Purkinje cell (primary cell): ENCODE measurements around the gene TIMP2. TPM values are rescaled to one million over a fixed set of nuclear protein-coding genes. Genes with fewer than 3 reads are reported as not detected.

Experiments
- polyA plus RNA-seq: library from polyadenylated mRNA; unstranded; fragments of >200 nt; fragmentation: Nextera tagmentation; gene quantifications from 2 replicates; pipeline ENCODE4 v1.2.1, GENCODE V29; 2014

Gene TIMP2, protein sequence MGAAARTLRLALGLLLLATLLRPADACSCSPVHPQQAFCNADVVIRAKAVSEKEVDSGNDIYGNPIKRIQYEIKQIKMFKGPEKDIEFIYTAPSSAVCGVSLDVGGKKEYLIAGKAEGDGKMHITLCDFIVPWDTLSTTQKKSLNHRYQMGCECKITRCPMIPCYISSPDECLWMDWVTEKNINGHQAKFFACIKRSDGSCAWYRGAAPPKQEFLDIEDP
- polyA plus RNA-seq: 8.4 and 15.3 TPM in 2 replicates

DNA sequence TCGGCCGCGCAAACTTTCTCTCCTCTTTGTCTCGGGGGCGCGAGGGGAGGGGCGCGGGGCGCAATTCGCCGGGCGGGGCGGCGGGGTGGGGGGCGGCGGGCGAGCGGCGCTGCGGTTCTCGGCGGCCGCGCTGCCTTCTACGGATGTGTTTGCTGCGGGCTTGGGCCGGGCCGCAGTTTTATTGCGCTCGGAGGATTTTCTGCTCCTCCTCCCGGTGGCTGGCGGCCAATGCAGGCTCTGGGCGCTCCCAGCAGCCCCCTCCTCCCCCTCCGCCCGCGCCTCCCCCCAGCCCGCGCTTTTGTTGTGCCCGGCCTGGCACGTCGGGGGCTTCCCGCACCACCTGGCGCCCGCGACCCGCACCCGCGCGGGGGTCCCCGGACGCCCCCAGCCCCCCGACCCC is at the start of gene TIMP2:
Gene TIMP2 (minus strand): TSS at position 154 of the 400 bp plus-strand sequence. CDS start 299 bp downstream, outside the sequence.

GRCh38 chr17:78903101-78903779 is 21.9 kb downstream of the TIMP2 start, which contains the start of gene CEP295NL:
CEP295NL (minus strand) TSS chr17:78903201; CDS start chr17:78901828, 1,373 bp downstream.

DNA sequence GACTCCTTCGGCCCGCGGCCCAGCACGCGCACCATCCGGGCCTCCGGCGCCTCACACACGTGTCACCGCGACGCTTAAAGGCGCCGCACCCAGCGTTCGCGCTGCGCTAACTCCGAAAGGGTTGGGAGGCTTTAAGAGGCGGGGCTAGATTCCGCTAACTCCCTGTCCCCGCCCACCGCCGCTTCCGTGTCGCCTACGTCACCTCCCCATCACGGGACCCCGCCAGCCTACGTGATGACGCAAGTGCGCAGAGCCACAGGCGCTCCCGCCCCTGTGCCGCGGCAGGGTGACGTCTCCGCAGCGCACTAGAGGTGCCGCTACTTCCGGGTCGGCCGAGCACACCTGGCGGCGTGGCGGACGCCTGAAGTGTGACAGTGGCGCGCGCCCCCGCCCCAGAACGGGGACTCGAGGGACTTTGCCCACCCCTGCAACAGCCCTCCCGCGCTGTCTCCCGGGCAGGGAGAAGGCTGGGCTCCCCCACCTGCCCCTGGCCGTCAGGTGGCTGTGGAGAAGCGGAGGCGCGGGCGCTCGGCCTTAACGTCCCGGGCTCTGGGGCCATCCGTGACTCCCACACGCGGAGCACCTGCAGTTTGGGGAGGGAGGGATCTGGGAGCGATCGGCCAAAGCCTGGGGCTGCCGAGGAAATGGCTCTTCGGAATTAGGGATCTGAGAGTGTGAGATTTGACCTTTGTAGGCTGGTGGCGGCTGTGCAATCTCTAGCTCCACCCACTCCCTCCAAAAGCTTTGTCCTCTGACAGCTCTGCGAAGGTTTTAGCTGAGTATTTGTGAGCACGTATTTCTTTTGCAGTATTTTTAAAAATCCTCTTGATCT is 84.2 kb downstream of the TIMP2 start, which contains the start of gene USP36:
Gene USP36 (minus strand): TSS at position 35 of the 832 bp plus-strand sequence. CDS start 4,451 bp downstream, outside the sequence.

Other genes starting within 250 kb of the TIMP2 start
- gene CYTH1, start 143.1 kb downstream of the TIMP2 start, polyA plus RNA-seq: 4.4 and 7.8 TPM in 2 replicates
- gene USP36, start 84.6 kb downstream of the TIMP2 start, polyA plus RNA-seq: 9.6 and 10.5 TPM in 2 replicates
- not detected in 2 replicates for gene CEP295NL, start 22.2 kb downstream of the TIMP2 start, polyA plus RNA-seq
- gene LGALS3BP, start 54.5 kb upstream of the TIMP2 start, polyA plus RNA-seq: 27.1 and 29.0 TPM in 2 replicates
- gene CANT1, start 84.4 kb upstream of the TIMP2 start, polyA plus RNA-seq: 5.1 and 9.3 TPM in 2 replicates
- gene C1QTNF1, start 98.8 kb upstream of the TIMP2 start, polyA plus RNA-seq: 0.15 TPM in 1 of 2 replicates, not detected in the other
- 0.27 and 0.35 TPM in 2 replicates for gene ENGASE, start 149.4 kb upstream of the TIMP2 start, polyA plus RNA-seq